Anterior cingulate cortex (tissue), 58 donors: ENCODE results near the gene LRGUK.
"Not testable (repeated sequence)": the region's sequence is repeated elsewhere in the genome, so short reads cannot be mapped to it uniquely, and the experiment has no call there.

Experiments used
- DNase-seq, 58 donors: peaks; one replicate each; lab custom pipeline; 2025; lab: John Stamatoyannopoulos, UW

LRGUK gene

DNA sequence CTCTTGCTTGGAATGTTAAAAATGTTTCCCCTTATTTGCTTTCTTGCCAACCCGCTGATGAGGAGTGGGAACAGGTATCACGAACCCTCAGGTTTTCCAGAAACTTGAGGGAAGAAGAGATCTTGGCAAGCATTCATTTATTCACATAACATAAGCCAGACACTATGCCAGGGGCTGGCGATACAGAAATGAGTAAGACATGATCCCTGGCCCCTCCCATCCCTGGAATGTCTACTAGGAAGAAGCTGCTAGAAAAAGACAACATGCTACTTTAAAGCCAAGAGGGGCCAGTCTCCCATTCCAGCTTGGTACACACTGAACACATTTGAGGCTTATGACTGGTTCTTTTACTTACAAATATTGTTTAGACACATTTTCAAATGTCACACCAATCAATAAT is 163.1 kb downstream of the LRGUK start:
- no peak for DNase-seq

DNA sequence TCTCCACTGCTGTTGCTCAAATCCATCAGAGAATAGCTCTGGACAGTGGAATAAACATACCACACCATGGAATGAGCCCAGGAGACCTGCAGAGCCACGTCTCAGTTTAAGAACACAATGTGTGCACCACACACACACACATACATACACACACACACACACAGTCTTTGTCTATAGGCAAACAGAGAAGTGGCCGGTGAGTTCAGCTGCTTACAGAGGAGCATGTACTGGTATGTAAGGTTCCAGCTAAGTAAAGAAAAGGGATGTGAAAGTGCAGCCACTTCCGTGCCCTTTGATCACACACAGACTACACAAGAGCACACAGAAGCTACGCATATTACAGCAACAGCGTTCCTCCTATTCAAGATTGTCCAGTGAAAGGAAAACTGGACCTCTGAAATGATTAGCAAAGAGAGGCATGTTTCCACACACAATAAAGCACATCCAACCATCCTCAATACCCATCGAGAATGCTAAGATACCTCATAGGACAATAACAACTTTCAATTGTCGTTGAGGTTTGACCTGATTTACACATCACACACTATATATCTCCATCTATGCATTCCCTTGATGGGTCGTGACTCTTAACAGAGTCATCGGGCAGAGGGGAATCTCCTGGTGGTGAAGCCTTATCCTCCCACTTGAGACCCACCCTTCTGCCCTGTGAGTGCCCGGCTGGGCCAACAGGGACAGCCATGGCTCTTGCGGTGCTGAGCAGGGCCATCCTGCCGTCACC is 166.0 kb downstream of the LRGUK start:
- DNase-seq = peak in 12 of 58 donors; percentile 5 to 42 (median 12)

DNA sequence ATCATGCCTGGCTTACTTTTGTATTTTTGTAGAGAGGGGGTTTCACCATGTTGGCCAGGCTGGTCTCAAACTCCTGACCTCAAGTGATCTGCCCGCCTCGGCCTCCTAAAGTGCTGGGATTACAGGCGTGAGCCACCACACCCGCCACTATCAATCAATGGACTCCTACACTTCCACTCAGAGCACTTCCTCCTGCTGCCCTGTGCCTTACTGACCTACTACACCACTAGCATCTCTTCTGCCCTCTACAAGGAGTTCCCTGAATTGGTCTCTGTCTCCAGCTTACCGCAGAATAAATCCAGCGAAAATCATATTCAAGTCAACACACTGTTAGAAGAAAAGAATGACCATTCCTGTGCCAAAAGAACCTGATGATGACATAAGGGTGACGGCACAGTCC is 168.8 kb downstream of the LRGUK start:
- not testable (repeated sequence) for DNase-seq

DNA sequence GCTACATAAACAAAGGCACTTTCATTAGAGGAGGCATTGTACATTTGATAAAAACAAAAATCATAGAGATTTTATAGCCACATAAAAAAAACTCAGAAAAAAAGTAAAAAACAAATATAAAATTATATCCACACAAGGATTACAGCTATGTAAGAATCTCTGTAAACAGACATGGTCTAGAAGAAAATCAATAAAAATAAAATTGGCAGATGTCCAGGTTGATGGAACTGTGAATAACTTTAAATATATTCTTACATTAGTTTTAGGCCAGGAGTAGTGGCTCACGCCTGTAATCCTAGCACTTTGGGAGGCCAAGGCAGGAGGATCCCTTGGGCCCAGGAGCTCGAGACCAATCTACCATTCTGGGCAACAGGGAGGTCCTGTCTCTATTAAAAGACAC is 170.3 kb downstream of the LRGUK start:
- DNase-seq = no peak

DNA sequence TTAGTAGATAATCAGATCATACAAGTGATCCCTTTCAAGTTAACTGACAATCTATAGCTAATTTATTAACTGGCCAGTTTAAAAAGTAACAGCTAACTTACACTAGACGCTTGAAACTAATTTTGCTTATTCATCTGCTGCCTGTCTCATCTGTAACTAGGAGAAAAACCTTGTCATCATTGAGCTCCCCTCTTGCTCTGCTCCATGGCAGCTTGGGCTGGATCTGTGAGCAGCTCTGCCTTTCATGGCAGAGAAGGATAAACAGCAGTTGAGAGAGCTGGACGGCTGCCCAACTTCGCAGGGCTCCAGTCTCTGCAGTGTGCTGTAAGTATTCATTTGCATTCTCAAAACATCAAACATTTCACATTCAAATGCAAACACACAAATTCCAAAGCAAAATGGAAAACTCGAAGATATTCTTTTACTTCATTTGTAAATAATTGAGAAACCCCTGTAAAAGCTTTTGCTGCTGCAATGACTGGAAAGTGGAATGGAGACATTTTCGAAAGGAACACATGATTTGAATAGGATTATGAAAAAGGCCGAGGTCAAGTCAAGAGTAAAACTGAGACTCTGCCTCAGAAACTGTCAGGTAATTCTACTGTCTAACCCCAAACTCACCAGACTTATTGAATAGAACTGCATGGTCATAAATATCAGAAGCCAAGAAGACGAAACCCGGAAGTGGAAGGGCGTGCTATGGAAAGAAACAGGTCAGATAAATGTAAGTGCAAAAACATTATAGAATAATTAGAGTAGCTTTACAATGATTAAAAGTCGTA is 172.0 kb downstream of the LRGUK start:
- DNase-seq = peak in 56 of 58 donors; percentile 7 to 91 (median 65)

- peak in 1 of 58 donors; percentile 39 for DNase-seq
These were observed 173.8 kb downstream of the LRGUK start for GRCh38 chr7:134300988-134301387.

DNA sequence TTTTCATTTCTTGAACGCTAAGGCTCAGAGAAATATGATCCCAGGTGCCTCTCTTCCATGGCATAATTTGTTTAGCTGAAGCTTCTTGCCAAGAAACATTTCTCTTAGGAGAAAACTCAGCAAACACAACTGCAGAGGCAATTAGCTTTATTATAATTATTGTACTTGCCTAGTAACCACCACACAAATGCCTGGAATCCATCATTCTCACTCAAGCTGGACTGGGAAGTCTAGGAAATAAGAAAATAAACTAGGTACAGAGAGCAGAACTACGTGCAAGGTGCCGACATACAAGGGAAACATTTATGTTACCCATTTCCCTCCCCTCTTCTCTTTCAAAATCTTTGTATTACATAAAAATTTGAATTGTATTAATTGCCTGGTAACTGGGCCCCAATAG is 174.5 kb downstream of the LRGUK start:
- peak in 1 of 58 donors; percentile 36 for DNase-seq

DNA sequence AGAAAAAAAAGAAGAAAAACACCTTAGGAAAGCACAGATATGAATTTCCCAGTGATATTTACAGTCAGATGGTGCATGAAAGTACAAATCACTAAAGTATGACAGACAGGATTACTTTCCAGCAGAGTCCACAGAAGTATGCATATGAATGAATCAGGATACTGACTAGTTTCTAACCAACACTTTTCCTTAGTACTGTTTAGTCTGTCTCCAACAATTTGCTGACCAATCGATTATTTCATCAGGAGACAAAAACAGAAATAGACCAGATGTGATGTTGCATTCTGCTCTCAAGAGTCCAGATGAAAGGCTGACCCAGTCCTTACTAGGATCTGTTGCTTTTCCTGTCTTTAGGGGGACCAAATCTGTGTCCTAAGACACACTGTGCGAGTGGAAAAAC is 175.0 kb downstream of the LRGUK start:
- no peak for DNase-seq

GRCh38 chr7:134307320-134307719 is 180.2 kb downstream of the LRGUK start:
- DNase-seq = no peak

DNA sequence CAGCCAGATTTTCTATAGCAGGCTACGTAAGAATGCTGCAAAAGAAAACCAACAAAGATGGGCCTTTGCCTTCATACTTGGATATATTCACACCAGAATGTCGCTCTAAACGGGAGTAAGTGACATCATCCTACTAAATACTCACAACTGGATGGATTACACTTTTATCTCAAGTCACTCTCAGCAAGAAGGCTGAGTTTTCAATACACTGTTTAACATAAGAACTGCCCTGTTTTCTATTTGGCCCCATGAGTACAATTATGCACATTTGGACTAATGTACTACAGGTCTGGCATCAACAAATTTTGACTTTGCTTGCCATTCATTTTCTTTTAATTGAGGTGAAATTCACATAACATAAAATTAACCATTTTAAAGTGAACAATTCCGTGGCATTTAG is 181.4 kb downstream of the LRGUK start:
- no peak for DNase-seq

DNA sequence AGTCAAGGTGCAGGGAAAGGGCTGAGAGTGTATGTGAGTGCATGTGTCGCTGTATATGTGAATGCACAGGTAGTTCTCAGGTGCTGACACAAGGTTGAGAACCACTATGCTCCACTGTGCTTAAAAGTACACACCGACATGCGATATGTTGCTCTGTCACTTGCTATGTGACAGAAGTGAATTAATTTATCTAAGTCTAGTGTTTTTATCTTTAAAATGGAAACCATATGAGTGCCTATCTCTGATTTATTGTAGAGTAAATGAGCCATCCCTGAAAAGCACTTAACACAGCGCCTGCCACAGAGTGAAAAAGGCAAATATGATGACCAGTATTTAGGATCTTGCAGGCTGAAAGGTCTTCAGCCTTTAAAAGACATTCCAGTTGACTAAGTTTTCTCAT is 184.7 kb downstream of the LRGUK start:
- no peak for DNase-seq

DNA sequence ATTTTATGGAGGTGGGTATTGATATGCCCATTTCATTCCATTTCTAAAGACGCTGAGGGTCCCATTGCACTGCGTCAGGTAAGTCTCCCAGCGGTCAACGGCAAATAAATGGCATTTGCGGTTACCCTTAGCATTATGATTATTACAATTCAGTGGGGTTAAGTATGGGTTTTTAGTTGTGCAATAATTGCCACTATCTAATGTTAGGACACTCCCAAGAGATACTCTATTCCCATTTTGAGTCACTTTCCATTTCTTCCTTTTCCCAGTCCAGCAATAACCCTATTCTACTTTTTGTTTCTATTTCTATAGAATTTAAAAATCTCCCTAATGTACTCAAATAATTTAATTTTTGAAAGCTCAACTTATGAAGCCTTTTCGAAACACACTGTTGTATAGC is 185.6 kb downstream of the LRGUK start:
- DNase-seq = no peak

DNA sequence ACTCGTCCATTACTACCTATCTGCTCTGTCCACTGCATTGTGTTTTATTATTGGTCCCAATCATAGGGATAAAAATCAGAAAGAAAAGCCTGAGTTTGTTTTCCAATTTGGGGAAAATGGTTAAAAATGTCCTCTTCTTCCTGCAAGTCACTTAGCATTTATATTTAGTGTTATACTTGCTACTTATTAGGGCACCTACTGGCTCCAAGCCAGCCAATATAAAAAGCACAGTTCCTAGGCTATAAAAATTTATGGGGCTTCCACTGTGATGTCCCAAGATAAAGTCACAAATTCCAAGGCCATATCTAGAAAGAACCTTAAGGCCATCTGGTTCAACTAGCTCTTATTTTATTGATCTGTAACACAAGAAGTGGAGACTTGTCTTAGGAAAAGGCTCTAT is 186.4 kb downstream of the LRGUK start:
- DNase-seq = no peak
